ENCODE measurements around the gene NRDC. TPM values are rescaled to one million over a fixed set of nuclear protein-coding genes. Genes with fewer than 3 reads are reported as not detected.

The NRDC gene
- total and polyA plus RNA-seq, 9 of the 15 experiments (the other 6 are each of a cell fraction or from before 2014, with no cell fraction given): 102 to 371 (median 201) TPM

DNA sequence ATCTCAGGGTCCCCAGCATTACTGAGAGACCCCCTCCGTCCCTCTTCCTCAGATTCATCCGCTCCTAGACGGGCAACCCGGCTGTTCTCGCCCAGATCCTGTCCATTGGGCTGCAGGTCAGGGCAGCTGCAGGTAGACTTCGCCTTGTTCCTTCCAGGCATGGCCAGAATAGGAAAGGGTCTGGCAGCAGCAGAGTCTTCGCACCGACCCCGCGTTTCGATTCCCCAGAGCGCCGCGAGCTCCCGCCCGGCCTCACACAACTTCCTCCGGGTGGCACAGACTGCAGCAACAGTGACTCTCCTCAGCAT, 265 bp downstream of the NRDC start (continued):
- TF ChIP-seq, protein P1, sequence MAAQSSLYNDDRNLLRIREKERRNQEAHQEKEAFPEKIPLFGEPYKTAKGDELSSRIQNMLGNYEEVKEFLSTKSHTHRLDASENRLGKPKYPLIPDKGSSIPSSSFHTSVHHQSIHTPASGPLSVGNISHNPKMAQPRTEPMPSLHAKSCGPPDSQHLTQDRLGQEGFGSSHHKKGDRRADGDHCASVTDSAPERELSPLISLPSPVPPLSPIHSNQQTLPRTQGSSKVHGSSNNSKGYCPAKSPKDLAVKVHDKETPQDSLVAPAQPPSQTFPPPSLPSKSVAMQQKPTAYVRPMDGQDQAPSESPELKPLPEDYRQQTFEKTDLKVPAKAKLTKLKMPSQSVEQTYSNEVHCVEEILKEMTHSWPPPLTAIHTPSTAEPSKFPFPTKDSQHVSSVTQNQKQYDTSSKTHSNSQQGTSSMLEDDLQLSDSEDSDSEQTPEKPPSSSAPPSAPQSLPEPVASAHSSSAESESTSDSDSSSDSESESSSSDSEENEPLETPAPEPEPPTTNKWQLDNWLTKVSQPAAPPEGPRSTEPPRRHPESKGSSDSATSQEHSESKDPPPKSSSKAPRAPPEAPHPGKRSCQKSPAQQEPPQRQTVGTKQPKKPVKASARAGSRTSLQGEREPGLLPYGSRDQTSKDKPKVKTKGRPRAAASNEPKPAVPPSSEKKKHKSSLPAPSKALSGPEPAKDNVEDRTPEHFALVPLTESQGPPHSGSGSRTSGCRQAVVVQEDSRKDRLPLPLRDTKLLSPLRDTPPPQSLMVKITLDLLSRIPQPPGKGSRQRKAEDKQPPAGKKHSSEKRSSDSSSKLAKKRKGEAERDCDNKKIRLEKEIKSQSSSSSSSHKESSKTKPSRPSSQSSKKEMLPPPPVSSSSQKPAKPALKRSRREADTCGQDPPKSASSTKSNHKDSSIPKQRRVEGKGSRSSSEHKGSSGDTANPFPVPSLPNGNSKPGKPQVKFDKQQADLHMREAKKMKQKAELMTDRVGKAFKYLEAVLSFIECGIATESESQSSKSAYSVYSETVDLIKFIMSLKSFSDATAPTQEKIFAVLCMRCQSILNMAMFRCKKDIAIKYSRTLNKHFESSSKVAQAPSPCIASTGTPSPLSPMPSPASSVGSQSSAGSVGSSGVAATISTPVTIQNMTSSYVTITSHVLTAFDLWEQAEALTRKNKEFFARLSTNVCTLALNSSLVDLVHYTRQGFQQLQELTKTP (IDR thresholded peaks at IDR 0.05; ENCODE audit: low read depth in 1 of 2, partially characterized antibody in 2 of 2): peak in 1 of 2 experiments; percentile 3
- TF ChIP-seq, protein P2, sequence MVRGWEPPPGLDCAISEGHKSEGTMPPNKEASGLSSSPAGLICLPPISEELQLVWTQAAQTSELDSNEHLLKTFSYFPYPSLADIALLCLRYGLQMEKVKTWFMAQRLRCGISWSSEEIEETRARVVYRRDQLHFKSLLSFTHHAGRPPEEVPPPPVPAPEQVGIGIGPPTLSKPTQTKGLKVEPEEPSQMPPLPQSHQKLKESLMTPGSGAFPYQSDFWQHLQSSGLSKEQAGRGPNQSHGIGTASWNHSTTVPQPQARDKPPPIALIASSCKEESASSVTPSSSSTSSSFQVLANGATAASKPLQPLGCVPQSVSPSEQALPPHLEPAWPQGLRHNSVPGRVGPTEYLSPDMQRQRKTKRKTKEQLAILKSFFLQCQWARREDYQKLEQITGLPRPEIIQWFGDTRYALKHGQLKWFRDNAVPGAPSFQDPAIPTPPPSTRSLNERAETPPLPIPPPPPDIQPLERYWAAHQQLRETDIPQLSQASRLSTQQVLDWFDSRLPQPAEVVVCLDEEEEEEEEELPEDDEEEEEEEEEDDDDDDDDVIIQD (CRISPR knock-in tag; IDR thresholded peaks at IDR 0.05): no peak
- TF ChIP-seq RNF219 (CRISPR knock-in tag; IDR thresholded peaks at IDR 0.05): no peak
- no peak for TF ChIP-seq KLF6 (CRISPR knock-in tag; IDR thresholded peaks at IDR 0.05; ENCODE audit: borderline replicate concordance)
- no peak for TF ChIP-seq SLC30A9 (CRISPR knock-in tag; IDR thresholded peaks at IDR 0.05)
- TF ChIP-seq THAP12 (CRISPR knock-in tag; IDR thresholded peaks at IDR 0.05): no peak
- no peak for TF ChIP-seq RB1 (IDR thresholded peaks at IDR 0.05; ENCODE audit: low read depth)
- no peak for TF ChIP-seq ZNF407 (IDR thresholded peaks at IDR 0.05; ENCODE audit: low read depth)
- TF ChIP-seq HIVEP1 (CRISPR knock-in tag; IDR thresholded peaks at IDR 0.05): no peak
